HepG2 (cell line): ENCODE results near the gene NPDC1. TPM values are rescaled to one million over a fixed set of nuclear protein-coding genes. Genes with fewer than 3 reads are reported as not detected.

Experiments used
- CBX5 ChIP-seq: sonication (generic); formaldehyde crosslinking; IDR thresholded peaks from 2 replicates; pipeline ENCODE4 v1.4.0; 2020; ENCODE audit warnings: missing genetic modification reagents, borderline replicate concordance
- DMAP1 ChIP-seq: IDR thresholded peaks from 2 replicates; pipeline ENCODE4 v1.6.1; 2016
- DZIP1 ChIP-seq: sonication (generic); formaldehyde crosslinking; IDR thresholded peaks from 2 replicates; pipeline ENCODE4 v1.5.0; 2020; ENCODE audit warnings: mild to moderate bottlenecking, missing genetic modification reagents
- FLYWCH1 ChIP-seq: sonication (generic); formaldehyde crosslinking; IDR thresholded peaks from 2 replicates; pipeline ENCODE4 v1.8.1; 2023; ENCODE audit warnings: mild to moderate bottlenecking, missing genetic modification reagents
- FOXJ3 ChIP-seq: sonication (generic); formaldehyde crosslinking; IDR thresholded peaks from 2 replicates; pipeline ENCODE4 v1.4.0; 2020; ENCODE audit warnings: missing genetic modification reagents, mild to moderate bottlenecking, borderline replicate concordance
- FOXK2 ChIP-seq: fragments of 450-650 bp; IDR thresholded peaks from 2 replicates; pipeline ENCODE4 v1.6.1; 2016
- GPN1 ChIP-seq: sonication (generic); formaldehyde crosslinking; IDR thresholded peaks from 2 replicates; pipeline ENCODE4 v1.5.1; 2020; ENCODE audit warnings: missing genetic modification reagents, borderline replicate concordance
- HOXA3 ChIP-seq: sonication (generic); formaldehyde crosslinking; IDR thresholded peaks from 2 replicates; pipeline ENCODE4 v1.5.0; 2020; ENCODE audit warnings: missing genetic modification reagents
- KAT2B ChIP-seq: fragments of 150-350 bp; IDR thresholded peaks from 2 replicates; pipeline ENCODE4 v1.6.1; 2014; ENCODE audit warnings: low read depth, low read length, borderline replicate concordance
- NR1H2 ChIP-seq: sonication (generic); formaldehyde crosslinking; IDR thresholded peaks from 2 replicates; pipeline ENCODE4 v1.8.1; 2022; ENCODE audit warnings: low read depth, missing genetic modification reagents, borderline replicate concordance
- PTBP1 ChIP-seq: fragments of 200-400 bp; formaldehyde crosslinking; IDR thresholded peaks from 2 replicates; pipeline ENCODE4 v1.6.1; 2018; ENCODE audit warnings: low read length, low read depth; ENCODE audit not compliant: poor library complexity, severe bottlenecking
- SNAPC4 ChIP-seq: sonication (generic); formaldehyde crosslinking; IDR thresholded peaks from 2 replicates; pipeline ENCODE4 v1.4.0; 2020; ENCODE audit warnings: mild to moderate bottlenecking, missing genetic modification reagents
- THAP11 ChIP-seq: IDR thresholded peaks from 2 replicates; pipeline ENCODE4 v1.6.1; 2016; ENCODE audit warnings: missing biosample characterization, missing genetic modification reagents
- ZBTB8A ChIP-seq: sonication (generic); formaldehyde crosslinking; IDR thresholded peaks from 2 replicates; pipeline ENCODE4 v1.4.0; 2020; ENCODE audit warnings: mild to moderate bottlenecking, low read depth, missing genetic modification reagents, borderline replicate concordance
- ZFP36L2 ChIP-seq: sonication (generic); formaldehyde crosslinking; IDR thresholded peaks from 2 replicates; pipeline ENCODE4 v1.4.0; 2020; ENCODE audit warnings: missing genetic modification reagents
- ZNF121 ChIP-seq: sonication (generic); formaldehyde crosslinking; IDR thresholded peaks from 2 replicates; pipeline ENCODE4 v1.5.0; 2020; ENCODE audit warnings: mild to moderate bottlenecking, missing genetic modification reagents
- ZNF317 ChIP-seq: sonication (generic); formaldehyde crosslinking; IDR thresholded peaks from 2 replicates; pipeline ENCODE4 v1.5.0; 2020; ENCODE audit warnings: mild to moderate bottlenecking, missing genetic modification reagents
- ZNF644 ChIP-seq: IDR thresholded peaks from 2 replicates; pipeline ENCODE4 v1.6.1; 2016; ENCODE audit warnings: low read depth
- ZNF687 ChIP-seq: sonication (generic); formaldehyde crosslinking; IDR thresholded peaks from 2 replicates; pipeline ENCODE4 v1.5.1; 2020; ENCODE audit warnings: mild to moderate bottlenecking, missing genetic modification reagents, moderate library complexity
- polyA plus RNA-seq, 8 experiments: library from polyadenylated mRNA; depleted of rRNA in 3 of 8; stranded (reverse) in 7 of 8; unstranded in 1 of 8; fragments of >200 nt; fragmentation: Illumina TruSeq in 4 of 8; extraction: Trizol in 4 of 8; gene quantifications; 2 replicates each; pipeline versions ENCODE4 v1.2.1 to v1.2.3, GENCODE V29; 2011 to 2016; ENCODE audit warnings: low read depth in 4 of 8, missing spikeins in 1 of 8, mixed read lengths in 1 of 8; ENCODE audit not compliant: insufficient read depth in 1 of 8
- total RNA-seq, 5 experiments: library from RNA; depleted of rRNA; stranded (reverse); fragments of >200 nt; fragmentation: Illumina TruSeq; extraction: Trizol; gene quantifications; 2 replicates each; pipeline ENCODE4 v1.2.3, GENCODE V29; 2016; ENCODE audit warnings: low read depth in 1 of 5

NPDC1 gene
- total and polyA plus RNA-seq, 2 of the 13 experiments (the other 11 are each of a cell fraction or from before 2014, with no cell fraction given), result 0.84 to 5.4 TPM

GRCh38 chr9:137054932-137055384, 9.0 kb upstream of the NPDC1 start (continued):
- TF ChIP-seq CBX5 (no peak), ZBTB8A (CRISPR knock-in tag) (no peak), NR1H2 (CRISPR knock-in tag) (no peak), THAP11 (CRISPR knock-in tag) (no peak), PTBP1 (no peak), FOXJ3 (0 out of 2 replicates have a peak, but pooled peaks have one; percentile 10), HOXA3 (peak; percentile 27; the same call in 1 of the 2 replicates), FLYWCH1 (0 out of 2 replicates have a peak, but pooled peaks have one; percentile 37), DMAP1 (CRISPR knock-in tag) (0 out of 2 replicates have a peak, but pooled peaks have one; percentile 38), ZNF687 (CRISPR knock-in tag) (peak; percentile 70; the same call in 1 of the 2 replicates), SNAPC4 (CRISPR knock-in tag) (no peak), ZNF317 (CRISPR knock-in tag) (no peak), ZFP36L2 (CRISPR knock-in tag) (no peak), DZIP1 (CRISPR knock-in tag) (no peak), ZNF121 (CRISPR knock-in tag) (peak; percentile 77; the same call in 1 of the 2 replicates), ZNF644 (CRISPR knock-in tag) (no peak), FOXK2 (no peak), GPN1 (no peak), KAT2B (no peak)
